Endothelial cell of umbilical vein (primary cell): ENCODE data around the gene HCFC1.

Experiments used
- EZH2 ChIP-seq: IDR thresholded peaks from 2 replicates; pipeline ENCODE4 v1.6.1; 2012; ENCODE audit warnings: borderline replicate concordance, low read depth, mild to moderate bottlenecking, moderate library complexity, low read length, inconsistent platforms; ENCODE audit not compliant: severe bottlenecking
- FOS ChIP-seq: IDR thresholded peaks from 2 replicates; pipeline ENCODE4 v1.6.1; 2011; ENCODE audit warnings: mild to moderate bottlenecking, low read length, moderate library complexity, borderline replicate concordance; ENCODE audit not compliant: insufficient read depth
- GATA2 ChIP-seq: IDR thresholded peaks from 2 replicates; pipeline ENCODE4 v1.7.0; 2011; ENCODE audit warnings: low read depth, mild to moderate bottlenecking, moderate library complexity, mixed read lengths, low read length; ENCODE audit not compliant: insufficient read length, insufficient read depth
- MYC ChIP-seq: IDR thresholded peaks from one replicate; pipeline ENCODE4 v1.6.1; 2011; ENCODE audit warnings: mild to moderate bottlenecking, low read depth, low read length
- POLR2A ChIP-seq: IDR thresholded peaks from 2 replicates; pipeline ENCODE4 v1.6.1; 2012; ENCODE audit warnings: low read depth, mild to moderate bottlenecking, control low read depth, low read length
- POLR2AphosphoS5 ChIP-seq: IDR thresholded peaks from 2 replicates; pipeline ENCODE4 v1.6.1; 2012; ENCODE audit warnings: low read depth, mild to moderate bottlenecking, control low read depth, low read length, moderate library complexity; ENCODE audit not compliant: insufficient read depth
- TF ChIP-seq, protein P1 (sequence below), 2 donors: IDR thresholded peaks; 1 replicate in 1 of 2; 2 replicates in 1 of 2; pipeline ENCODE4 v1.5.1; 2011; ENCODE audit warnings: low read length in 2 of 2, mild to moderate bottlenecking in 2 of 2, moderate library complexity in 2 of 2, control low read depth in 1 of 2, inconsistent platforms in 1 of 2, low read depth in 1 of 2; ENCODE audit not compliant: insufficient read depth in 1 of 2; ENCODE audit errors: extremely low read depth in 1 of 2

DNA sequence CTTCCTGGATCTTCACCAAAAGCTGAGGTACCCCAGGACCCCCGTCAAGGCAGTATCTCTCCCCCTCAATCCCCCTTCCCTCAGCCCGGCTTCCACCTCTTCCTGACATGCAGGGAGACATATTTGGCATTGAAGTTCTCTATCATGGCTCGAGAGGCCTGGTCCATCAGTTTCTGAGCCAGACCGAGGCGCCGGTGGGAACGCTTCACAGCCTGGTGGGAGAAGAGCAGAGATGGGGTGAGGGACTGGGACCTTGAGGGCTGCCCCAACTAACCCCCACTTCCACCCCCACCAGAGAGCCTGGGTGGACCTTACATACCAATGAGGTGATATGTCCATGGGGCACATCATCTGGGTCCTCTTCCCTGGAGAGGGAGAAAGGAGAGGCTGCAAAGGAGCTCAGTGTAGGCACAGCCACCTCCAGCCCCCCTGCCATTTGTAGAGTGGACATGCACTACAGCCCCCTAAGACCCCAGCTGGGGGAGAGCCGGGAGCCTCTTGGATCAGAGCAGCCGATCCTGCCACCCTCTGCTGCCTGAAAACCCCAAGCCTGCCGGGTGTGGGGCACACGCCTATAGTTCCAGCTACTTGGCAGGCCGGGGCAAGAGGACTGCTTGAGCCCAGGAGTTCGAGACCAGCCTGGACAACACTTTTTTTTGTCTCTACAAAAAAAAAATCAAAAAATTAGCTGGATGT lies 39.2 kb downstream of the HCFC1 start:
- TF ChIP-seq, protein P1, sequence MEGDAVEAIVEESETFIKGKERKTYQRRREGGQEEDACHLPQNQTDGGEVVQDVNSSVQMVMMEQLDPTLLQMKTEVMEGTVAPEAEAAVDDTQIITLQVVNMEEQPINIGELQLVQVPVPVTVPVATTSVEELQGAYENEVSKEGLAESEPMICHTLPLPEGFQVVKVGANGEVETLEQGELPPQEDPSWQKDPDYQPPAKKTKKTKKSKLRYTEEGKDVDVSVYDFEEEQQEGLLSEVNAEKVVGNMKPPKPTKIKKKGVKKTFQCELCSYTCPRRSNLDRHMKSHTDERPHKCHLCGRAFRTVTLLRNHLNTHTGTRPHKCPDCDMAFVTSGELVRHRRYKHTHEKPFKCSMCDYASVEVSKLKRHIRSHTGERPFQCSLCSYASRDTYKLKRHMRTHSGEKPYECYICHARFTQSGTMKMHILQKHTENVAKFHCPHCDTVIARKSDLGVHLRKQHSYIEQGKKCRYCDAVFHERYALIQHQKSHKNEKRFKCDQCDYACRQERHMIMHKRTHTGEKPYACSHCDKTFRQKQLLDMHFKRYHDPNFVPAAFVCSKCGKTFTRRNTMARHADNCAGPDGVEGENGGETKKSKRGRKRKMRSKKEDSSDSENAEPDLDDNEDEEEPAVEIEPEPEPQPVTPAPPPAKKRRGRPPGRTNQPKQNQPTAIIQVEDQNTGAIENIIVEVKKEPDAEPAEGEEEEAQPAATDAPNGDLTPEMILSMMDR (IDR thresholded peaks at IDR 0.05; ENCODE audit: extremely low read depth in 1 of 2, insufficient read depth in 1 of 2, low read depth in 1 of 2, low read length in 2 of 2) = no peak
- TF ChIP-seq POLR2AphosphoS5 (no peak), EZH2 (no peak), MYC (no peak), POLR2A (no peak), FOS (no peak), GATA2 (no peak)
